Activated naive CD4-positive, alpha-beta T cell treated with Interleukin-2 at 50 U/mL for 16 hours (primary cell): ENCODE data around the gene KISS1R.

Experiments
- DNase-seq: peaks from one replicate; pipeline ENCODE4 v3.0.0-alpha.2; 2020

KISS1R gene

DNA sequence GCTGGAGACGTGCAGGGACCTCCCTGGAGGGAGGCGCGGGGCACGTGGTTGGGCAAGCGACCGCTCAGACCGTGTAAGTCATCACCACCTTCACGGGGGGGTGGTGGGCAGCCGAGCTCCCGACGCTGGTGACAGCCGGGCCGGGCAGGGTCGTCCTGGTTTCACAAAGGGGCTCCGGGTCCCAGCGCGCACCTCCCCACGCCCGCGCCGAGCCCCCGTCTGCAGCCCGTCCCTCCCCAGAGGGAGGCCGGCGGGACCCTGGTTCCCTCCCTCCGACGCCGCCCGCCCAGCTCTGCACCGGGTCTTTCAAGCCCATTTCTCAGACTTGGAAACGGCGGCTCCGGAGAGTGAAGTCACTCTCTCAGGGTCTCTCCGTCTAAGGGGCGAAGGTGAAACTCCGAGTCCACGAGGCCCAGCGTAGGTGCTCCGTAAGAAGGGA, 8.0 kb downstream of the KISS1R start:
- DNase-seq: no peak

- DNase-seq: peak; percentile 79
These were observed 8.6 kb downstream of the KISS1R start, which contains the start of gene ARID3A for GRCh38 chr19:925526-926322. TSS of gene ARID3A (plus strand) at chr19:926035. CDS start at chr19:929529, 3,494 bp downstream.

- DNase-seq: no peak
These were observed 9.1 kb downstream of the KISS1R start for GRCh38 chr19:926323-926588.

GRCh38 chr19:926589-927350, 9.6 kb downstream of the KISS1R start:
- no peak for DNase-seq

DNA sequence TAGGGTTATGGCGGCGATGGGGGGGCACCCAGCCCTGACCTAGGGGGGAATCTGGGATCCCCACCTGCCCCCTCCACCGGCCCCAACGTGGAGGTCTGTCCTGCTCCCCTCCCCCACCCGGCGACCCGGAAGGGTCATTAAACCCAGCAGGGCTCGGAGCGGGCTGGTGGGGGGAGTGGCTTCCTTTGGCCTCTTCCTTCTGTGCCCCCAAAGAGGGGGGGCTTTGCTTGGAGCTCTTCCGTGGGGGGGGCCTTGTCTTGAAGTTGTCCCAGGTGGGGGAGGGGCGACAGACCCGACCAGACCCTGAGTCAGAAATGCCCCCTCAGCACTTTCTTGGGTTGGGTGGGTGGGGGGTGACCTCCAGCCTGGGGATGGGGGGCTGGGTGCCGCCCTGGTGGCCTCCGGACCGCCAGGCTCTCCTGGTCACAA, 10.2 kb downstream of the KISS1R start:
- DNase-seq: no peak

DNA sequence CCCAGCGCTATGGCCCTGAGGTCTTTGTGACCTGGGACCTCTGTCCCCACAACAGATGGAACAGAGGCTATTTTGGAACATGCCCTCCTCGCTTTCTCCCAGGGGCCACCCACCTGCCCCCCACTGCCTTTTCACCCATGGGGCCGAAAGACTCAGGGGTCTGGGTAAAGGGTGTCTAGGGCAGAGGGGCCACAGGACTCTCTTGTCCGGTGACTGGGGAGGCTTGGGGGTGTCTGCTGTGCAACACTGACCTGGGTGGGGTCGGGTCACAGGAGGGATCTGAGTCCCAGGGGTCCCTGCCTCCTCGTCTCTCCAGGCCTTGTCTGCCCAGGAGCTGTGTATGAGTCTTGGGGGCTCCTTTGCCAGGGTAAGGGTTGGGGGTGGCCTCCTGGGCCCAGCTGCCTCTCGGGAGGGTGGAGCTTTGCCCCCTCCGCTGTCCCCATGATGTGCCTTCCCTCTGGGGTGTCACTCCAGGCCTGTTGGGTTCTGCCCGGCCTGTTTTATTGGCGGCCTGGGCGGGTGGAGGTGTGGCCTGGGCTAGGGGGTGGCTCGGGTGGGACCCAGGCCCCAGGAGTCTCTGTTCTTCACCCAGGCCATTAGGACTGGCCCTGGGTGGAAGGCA, 10.8 kb downstream of the KISS1R start:
- no peak for DNase-seq

GRCh38 chr19:928471-929202, 11.5 kb downstream of the KISS1R start:
- DNase-seq: no peak

- no peak for DNase-seq
These were observed 12.2 kb downstream of the KISS1R start for GRCh38 chr19:929203-929890.

DNA sequence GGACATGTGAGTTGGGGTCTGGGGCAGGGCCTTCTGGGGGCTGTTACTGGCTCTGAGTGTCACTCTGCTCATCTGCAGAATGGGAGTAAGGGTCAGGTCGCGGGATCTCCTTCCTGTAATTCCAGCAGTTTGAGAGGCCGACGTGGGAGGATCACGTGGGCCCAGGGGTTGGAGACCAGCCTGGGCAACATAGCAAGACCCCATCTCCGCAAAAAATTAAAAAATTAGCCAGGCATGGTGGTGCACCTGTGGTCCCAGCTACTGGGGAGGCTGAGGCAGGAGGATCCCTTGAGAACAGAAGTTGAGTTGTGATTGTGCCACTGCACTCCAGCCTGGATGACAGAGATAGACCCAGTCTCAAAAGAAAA, 12.7 kb downstream of the KISS1R start:
- no peak for DNase-seq

DNA sequence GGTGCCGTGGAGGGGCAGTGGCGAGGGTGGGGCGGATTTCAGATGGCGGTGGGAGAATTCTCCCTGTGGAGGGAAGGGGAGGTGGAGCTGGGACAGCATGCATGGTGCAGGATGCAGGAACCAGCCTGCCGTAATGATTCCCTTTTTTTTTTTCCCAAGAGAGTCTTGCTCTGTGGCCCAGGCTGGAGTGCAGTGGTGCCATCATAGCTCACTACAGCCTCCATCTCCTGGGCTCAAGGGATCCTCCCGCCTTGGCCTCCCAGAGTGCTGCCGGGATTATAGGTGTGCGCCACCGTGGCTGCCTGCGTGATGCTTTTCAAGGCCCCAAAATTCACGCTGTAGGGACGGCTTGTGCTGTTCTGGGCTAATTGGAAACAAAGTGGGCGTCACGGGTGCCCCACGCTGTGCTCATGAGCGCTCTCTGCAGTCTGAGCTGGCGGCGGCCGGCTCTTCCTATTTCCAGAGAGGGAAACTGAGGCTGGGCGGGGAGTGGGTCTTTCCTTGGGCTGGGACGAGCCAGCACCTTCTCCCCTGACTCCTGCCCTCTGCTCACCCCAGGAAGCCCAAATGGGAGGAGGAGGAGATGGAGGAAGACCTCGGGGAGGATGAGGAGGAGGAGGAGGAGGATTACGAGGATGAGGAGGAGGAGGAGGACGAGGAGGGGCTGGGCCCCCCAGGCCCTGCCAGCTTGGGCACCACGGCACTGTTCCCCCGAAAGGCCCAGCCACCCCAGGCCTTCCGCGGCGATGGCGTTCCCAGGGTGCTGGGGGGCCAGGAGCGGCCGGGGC, 14.9 kb downstream of the KISS1R start:
- no peak for DNase-seq

GRCh38 chr19:932648-933552, 15.8 kb downstream of the KISS1R start:
- no peak for DNase-seq

DNA sequence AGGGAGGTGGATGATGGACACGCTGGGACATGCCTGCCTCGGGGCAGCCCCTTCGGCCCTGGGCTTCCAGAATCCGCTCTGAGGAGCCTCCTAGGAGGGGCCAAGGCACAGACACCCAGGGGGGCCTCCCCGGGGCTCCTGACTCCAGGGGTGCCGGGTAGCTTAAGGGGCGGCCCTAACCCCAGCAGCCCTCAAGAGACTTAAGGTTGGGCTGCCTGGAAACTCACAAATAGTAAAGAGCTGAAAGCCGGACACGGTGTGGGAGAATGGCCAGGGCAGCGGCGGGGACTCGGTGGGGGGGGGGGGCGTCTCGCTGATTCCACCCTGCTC, 16.4 kb downstream of the KISS1R start:
- DNase-seq: no peak

DNA sequence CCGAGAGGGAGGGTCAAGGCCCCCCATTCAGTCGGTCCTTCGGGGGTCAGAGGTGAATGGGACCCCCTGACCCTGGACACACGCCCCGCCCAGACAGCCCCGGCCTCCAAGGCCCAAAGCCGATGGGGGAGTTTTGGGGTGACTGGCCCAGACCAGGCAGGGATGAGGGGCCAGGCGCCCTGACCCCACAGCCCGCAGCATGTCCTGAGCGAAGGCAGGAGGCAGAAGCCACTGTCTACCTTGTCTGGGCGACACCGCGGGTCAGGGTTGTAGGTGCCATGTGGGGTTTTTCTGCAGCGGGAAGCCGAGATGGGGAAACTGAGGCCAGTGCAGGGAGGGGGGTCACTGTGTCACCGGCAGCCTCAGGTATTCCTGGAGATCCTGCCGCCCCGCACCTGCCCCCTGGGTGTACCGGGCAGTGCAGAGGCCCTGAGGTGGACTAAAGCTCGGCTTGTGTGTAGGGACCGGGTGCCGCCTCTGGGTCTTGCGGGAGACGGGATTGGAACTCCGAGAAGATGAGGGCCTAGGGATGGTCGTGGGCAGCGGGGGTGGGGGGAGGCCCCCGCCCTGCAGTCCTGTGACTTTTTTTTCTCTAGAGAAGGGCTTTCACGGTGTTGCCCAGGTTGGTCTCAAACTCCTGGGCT, 17.2 kb downstream of the KISS1R start:
- no peak for DNase-seq

DNA sequence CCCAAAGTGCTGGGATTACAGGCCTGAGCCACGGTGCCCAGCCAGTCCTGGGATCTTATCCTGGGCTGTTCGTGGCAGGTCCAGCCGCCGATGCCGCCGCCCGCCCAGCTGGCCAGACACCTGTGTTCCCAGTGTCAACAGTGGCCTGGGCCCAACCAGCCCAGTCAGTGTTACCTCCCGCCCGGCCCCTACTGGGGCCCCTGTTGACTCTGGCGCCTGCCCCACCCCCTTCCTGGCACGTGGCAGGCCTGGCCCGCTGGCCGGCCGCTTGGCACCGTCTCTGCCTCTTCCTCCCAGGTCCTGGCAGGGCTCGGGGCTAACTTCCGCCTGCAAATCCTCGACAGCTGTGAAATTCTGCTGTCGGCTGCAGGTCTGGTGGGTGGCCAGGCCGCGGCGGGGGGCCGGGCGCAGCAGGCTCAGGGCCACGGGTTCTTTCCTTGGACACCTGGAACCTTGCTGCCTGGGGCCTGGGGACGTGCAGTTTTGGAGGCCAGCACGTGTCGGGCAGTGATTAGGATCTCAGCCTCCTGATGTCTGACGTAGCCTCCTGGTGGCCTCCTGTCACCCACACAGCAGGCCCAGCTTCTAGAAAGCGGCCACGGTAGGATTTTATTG, 17.8 kb downstream of the KISS1R start:
- DNase-seq: no peak

- DNase-seq: no peak
These were observed 19.0 kb downstream of the KISS1R start for GRCh38 chr19:936175-936546.

DNA sequence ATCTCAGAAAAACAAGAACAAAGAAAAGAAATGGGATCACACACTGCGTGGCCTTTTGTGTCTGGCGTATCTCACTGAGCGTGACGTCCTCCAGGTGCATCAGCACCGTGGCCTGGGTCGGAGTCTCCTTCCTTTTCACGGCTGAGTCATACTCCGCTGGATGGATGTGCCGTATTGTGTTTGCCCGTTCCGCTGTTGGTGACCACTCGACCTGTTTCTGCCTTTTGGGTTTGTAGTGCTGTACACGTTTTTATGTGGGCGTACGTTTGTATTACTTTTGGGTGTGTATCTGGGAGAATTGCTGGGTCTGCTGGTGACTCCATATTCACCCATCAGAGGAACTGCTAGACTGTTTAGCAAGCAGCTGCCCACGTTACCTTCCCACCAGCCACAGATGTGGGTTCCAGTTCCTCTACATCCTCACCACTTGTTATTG, 20.1 kb downstream of the KISS1R start:
- DNase-seq: peak; percentile 62

DNA sequence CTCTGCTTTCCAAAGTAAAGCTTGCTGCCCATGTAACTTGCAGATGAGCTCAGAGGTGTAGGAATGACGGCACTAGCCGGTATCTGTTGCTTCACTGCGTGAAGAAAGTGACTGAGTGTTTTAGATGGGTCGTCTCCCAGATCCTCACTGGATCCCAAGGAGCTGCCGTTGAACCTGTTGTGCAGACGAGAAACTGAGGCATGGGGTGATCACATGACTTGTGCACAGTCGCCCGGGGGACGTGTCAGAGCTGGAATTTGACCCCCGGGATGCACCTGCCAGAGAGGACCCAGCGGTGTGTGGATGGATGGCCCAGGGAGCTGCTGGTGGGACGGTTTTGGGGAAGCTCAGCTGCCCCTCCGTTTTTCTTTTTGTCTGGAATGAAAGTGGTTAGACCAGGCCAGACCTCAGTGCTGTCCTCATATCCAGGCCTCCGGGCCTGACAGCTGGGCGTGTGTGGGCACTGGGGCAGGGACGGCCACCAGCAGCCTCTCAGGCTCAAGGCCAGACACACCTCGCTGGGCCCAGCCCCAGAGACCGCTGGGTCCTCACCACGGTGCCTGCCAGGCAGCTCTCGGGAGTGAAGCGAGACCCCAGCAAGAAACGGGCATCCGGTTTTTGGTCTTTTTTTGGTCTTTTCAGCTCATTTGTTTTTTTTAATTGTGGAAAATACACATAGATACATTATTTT, 21.2 kb downstream of the KISS1R start:
- no peak for DNase-seq

GRCh38 chr19:939439-939838, 22.3 kb downstream of the KISS1R start:
- no peak for DNase-seq

- no peak for DNase-seq
These were observed 22.8 kb downstream of the KISS1R start for GRCh38 chr19:939922-940321.
